ENCODE data around the gene COMP. TPM values are rescaled to one million over a fixed set of nuclear protein-coding genes. Genes with fewer than 3 reads are reported as not detected.
A peak's percentile ranks its signal among the peaks of the same experiment; 100 is the strongest.
"Not testable (repeated sequence)": the region's sequence is repeated elsewhere in the genome, so short reads cannot be mapped to it uniquely, and the experiment has no call there.

Gene COMP
- total RNA-seq, 1 donor from 2014 or later, result 1.7 TPM

GRCh38 chr19:18830488-18830887, 39.4 kb upstream of the COMP start:
- Mint-ChIP-seq H3K27ac (ENCODE audit: unreplicated experiment) (no peak overlapping the region), H3K27me3 (ENCODE audit: low read depth, unreplicated experiment) (peaks cover 6% of the 10 kb centered on the region), H3K4me1 (ENCODE audit: low read depth, unreplicated experiment) (peaks cover 12% of the 10 kb centered on the region), H3K9me3 (ENCODE audit: unreplicated experiment) (peaks cover 9% of the 10 kb centered on the region), H3K4me3 (ENCODE audit: unreplicated experiment) (peak overlapping the region; percentile 57), H3K36me3 (ENCODE audit: low read depth, unreplicated experiment) (peaks cover 4% of the 10 kb centered on the region)
- H3K4me2 ChIP-seq (ENCODE audit: low read length), result no peak overlapping the region
- H2AFZ ChIP-seq (ENCODE audit: low read depth, low read length), result no peak overlapping the region
- peaks cover 32% of the 10 kb centered on the region for H4K20me1 ChIP-seq (ENCODE audit: insufficient read depth, low read length)
- TF ChIP-seq, protein P1, sequence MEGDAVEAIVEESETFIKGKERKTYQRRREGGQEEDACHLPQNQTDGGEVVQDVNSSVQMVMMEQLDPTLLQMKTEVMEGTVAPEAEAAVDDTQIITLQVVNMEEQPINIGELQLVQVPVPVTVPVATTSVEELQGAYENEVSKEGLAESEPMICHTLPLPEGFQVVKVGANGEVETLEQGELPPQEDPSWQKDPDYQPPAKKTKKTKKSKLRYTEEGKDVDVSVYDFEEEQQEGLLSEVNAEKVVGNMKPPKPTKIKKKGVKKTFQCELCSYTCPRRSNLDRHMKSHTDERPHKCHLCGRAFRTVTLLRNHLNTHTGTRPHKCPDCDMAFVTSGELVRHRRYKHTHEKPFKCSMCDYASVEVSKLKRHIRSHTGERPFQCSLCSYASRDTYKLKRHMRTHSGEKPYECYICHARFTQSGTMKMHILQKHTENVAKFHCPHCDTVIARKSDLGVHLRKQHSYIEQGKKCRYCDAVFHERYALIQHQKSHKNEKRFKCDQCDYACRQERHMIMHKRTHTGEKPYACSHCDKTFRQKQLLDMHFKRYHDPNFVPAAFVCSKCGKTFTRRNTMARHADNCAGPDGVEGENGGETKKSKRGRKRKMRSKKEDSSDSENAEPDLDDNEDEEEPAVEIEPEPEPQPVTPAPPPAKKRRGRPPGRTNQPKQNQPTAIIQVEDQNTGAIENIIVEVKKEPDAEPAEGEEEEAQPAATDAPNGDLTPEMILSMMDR (IDR thresholded peaks at IDR 0.05; ENCODE audit: insufficient read depth, low read depth, low read length), result no peak
- H3K4me1 ChIP-seq (ENCODE audit: insufficient read depth, low read length), result peaks cover 15% of the 10 kb centered on the region
- H3K79me2 ChIP-seq (ENCODE audit: insufficient read depth, low read length), result peaks cover 38% of the 10 kb centered on the region
- H3K27ac ChIP-seq (ENCODE audit: low read depth, low read length), result no peak overlapping the region
- DNase-seq (ENCODE audit: low read depth) (no peak), FAIRE-seq (no peak)
- H3K4me3 ChIP-seq (ENCODE audit: insufficient read depth, low read depth, low read length), result no peak overlapping the region
- H3K27me3 ChIP-seq (ENCODE audit: insufficient read depth, low read length), result peaks cover 2% of the 10 kb centered on the region
- H3K36me3 ChIP-seq (ENCODE audit: insufficient read depth, low read length), result no peaks in the 10 kb centered on the region
- no peaks in the 10 kb centered on the region for H3K9me3 ChIP-seq (ENCODE audit: insufficient read depth, low read depth, low read length)
- no peak overlapping the region for H3K9ac ChIP-seq (ENCODE audit: low read length)

DNA sequence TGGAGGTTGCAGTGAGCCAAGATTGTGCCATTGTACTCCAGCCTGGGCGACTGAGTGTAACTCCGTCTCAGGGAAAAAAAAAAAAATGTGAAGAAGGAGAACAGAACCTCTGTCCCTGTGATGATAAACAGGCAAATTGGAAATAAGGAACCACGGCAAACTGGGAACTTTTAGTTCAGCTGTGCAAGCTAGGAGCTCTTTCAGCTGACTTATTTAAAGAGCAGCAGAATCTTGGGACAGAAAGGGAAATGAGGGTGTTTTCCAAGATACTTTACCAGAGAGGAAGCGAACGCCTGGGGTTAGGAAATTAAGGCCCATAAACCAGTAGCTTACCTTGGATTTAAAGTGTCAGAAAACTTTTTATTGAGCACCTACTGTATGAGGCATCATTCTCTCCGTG, 37.7 kb upstream of the COMP start:
- Histone ChIP-seq H3K9me3 (ENCODE audit: insufficient read depth, low read depth, low read length) (no peaks in the 10 kb centered on the region), H3K27ac (ENCODE audit: low read depth, low read length) (no peak overlapping the region), H2AFZ (ENCODE audit: low read depth, low read length) (no peak overlapping the region), H3K27me3 (ENCODE audit: insufficient read depth, low read length) (peaks cover 2% of the 10 kb centered on the region), H3K79me2 (ENCODE audit: insufficient read depth, low read length) (peaks cover 21% of the 10 kb centered on the region), H4K20me1 (ENCODE audit: insufficient read depth, low read length) (peaks cover 15% of the 10 kb centered on the region), H3K4me3 (ENCODE audit: insufficient read depth, low read depth, low read length) (no peak overlapping the region), H3K9ac (ENCODE audit: low read length) (no peak overlapping the region), H3K36me3 (ENCODE audit: insufficient read depth, low read length) (no peaks in the 10 kb centered on the region), H3K4me1 (ENCODE audit: insufficient read depth, low read length) (peaks cover 7% of the 10 kb centered on the region), H3K4me2 (ENCODE audit: low read length) (no peak overlapping the region)
- Mint-ChIP-seq H3K4me3 (ENCODE audit: unreplicated experiment) (no peak overlapping the region), H3K27me3 (ENCODE audit: low read depth, unreplicated experiment) (peaks cover 6% of the 10 kb centered on the region), H3K27ac (ENCODE audit: unreplicated experiment) (no peak overlapping the region), H3K9me3 (ENCODE audit: unreplicated experiment) (peaks cover 9% of the 10 kb centered on the region), H3K36me3 (ENCODE audit: low read depth, unreplicated experiment) (peaks cover 2% of the 10 kb centered on the region), H3K4me1 (ENCODE audit: low read depth, unreplicated experiment) (peaks cover under 1% of the 10 kb centered on the region)
- FAIRE-seq (no peak), DNase-seq (ENCODE audit: low read depth) (no peak)
- TF ChIP-seq, protein P1 (IDR thresholded peaks at IDR 0.05; ENCODE audit: insufficient read depth, low read depth, low read length), result no peak
- TF ChIP-seq EZH2 (IDR thresholded peaks at IDR 0.05; ENCODE audit: insufficient read depth, low read length), result no peak

- no peak overlapping the region for H2AFZ ChIP-seq (ENCODE audit: low read depth, low read length)
- no peaks in the 10 kb centered on the region for H3K36me3 ChIP-seq (ENCODE audit: insufficient read depth, low read length)
- no peaks in the 10 kb centered on the region for H4K20me1 ChIP-seq (ENCODE audit: insufficient read depth, low read length)
- FAIRE-seq (no peak), DNase-seq (ENCODE audit: low read depth) (no peak)
- H3K9ac ChIP-seq (ENCODE audit: low read length), result no peak overlapping the region
- Mint-ChIP-seq H3K27ac (ENCODE audit: unreplicated experiment) (no peak overlapping the region), H3K4me3 (ENCODE audit: unreplicated experiment) (no peak overlapping the region), H3K36me3 (ENCODE audit: low read depth, unreplicated experiment) (no peaks in the 10 kb centered on the region), H3K9me3 (ENCODE audit: unreplicated experiment) (no peaks in the 10 kb centered on the region), H3K27me3 (ENCODE audit: low read depth, unreplicated experiment) (peaks cover 43% of the 10 kb centered on the region), H3K4me1 (ENCODE audit: low read depth, unreplicated experiment) (no peaks in the 10 kb centered on the region)
- no peaks in the 10 kb centered on the region for H3K9me3 ChIP-seq (ENCODE audit: insufficient read depth, low read depth, low read length)
- H3K79me2 ChIP-seq (ENCODE audit: insufficient read depth, low read length), result no peaks in the 10 kb centered on the region
- H3K27me3 ChIP-seq (ENCODE audit: insufficient read depth, low read length), result peaks cover 4% of the 10 kb centered on the region
- no peak overlapping the region for H3K27ac ChIP-seq (ENCODE audit: low read depth, low read length)
- no peak for TF ChIP-seq EZH2 (IDR thresholded peaks at IDR 0.05; ENCODE audit: insufficient read depth, low read length)
- TF ChIP-seq, protein P1 (IDR thresholded peaks at IDR 0.05; ENCODE audit: insufficient read depth, low read depth, low read length), result no peak
- no peak overlapping the region for H3K4me2 ChIP-seq (ENCODE audit: low read length)
- H3K4me1 ChIP-seq (ENCODE audit: insufficient read depth, low read length), result no peaks in the 10 kb centered on the region
- no peak overlapping the region for H3K4me3 ChIP-seq (ENCODE audit: insufficient read depth, low read depth, low read length)
Measured at GRCh38 chr19:18817574-18817973, 26.5 kb upstream of the COMP start.

DNA sequence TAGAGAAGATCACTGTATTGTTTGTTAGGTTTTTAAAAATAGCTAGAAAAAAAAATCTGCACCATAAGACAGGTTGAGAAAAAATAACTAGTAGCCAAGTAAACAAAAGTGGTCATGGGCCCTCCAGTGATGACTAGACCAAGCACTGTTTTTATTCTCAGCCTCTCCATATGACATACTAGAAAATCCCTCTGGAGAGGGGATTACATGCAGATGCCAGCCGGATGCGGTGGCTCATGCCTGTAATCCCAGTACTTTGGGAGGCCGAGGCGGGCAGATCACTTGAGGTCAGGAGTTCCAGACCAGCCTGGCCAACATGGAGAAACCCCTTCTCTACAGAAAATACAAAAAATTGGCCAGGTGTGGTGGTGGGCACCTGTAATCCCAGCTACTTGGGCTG, 25.5 kb upstream of the COMP start:
- not testable (repeated sequence) for H3K27ac Mint-ChIP-seq (ENCODE audit: unreplicated experiment); H3K9ac ChIP-seq (ENCODE audit: low read length); FAIRE-seq; H3K9me3 Mint-ChIP-seq (ENCODE audit: unreplicated experiment); H3K4me2 ChIP-seq (ENCODE audit: low read length); DNase-seq (ENCODE audit: low read depth); H3K27me3 ChIP-seq (ENCODE audit: insufficient read depth, low read length); H4K20me1 ChIP-seq (ENCODE audit: insufficient read depth, low read length); H3K4me1 Mint-ChIP-seq (ENCODE audit: low read depth, unreplicated experiment); H3K36me3 ChIP-seq (ENCODE audit: insufficient read depth, low read length); H3K4me3 Mint-ChIP-seq (ENCODE audit: unreplicated experiment); H3K27ac ChIP-seq (ENCODE audit: low read depth, low read length); H3K9me3 ChIP-seq (ENCODE audit: insufficient read depth, low read depth, low read length); H3K79me2 ChIP-seq (ENCODE audit: insufficient read depth, low read length); H3K4me1 ChIP-seq (ENCODE audit: insufficient read depth, low read length); H3K36me3 Mint-ChIP-seq (ENCODE audit: low read depth, unreplicated experiment); H3K4me3 ChIP-seq (ENCODE audit: insufficient read depth, low read depth, low read length); H2AFZ ChIP-seq (ENCODE audit: low read depth, low read length)
- H3K27me3 Mint-ChIP-seq (ENCODE audit: low read depth, unreplicated experiment), result peaks cover 50% of the 10 kb centered on the region
